ENCODE measurements around the gene TNIK. TPM values are rescaled to one million over a fixed set of nuclear protein-coding genes. Genes with fewer than 3 reads are reported as not detected.

Gene TNIK
- total and polyA plus RNA-seq, 10 of the 15 experiments (the other 5 are each of a cell fraction or from before 2014, with no cell fraction given) = 13.9 to 74.3 (median 48.2) TPM

DNA sequence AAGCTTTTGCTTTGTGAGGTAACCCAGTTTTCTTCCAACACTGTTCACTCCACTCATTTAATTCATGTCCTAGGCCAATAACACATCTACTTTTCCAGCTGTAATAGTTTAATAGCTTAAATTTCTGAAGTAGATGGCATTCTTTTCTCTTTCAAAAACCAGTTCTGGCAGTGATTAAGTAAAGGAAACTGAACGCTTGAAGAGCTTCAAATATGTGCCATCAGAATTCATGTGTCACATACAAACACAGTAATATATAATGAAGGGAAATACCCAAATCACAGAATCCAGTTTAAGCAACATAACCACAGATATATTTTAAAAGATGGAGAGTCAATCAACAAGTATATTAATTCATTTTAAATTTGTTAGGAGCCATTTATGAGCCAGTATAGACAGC is 91.0 kb downstream of the TNIK start:
- WGBS (ENCODE audit: insufficient coverage, insufficient replicate concordance, low lambda C conversion rate, missing lambda C conversion rate) = 100% methylated on average over 1 of the region's 1 CpG
- FAIRE-seq (no peak), DNase-seq (ENCODE audit: low read depth, low spot score) (no peak), ATAC-seq (no peak; the same call in 2 of the 3 replicates)
- RAD21 ChIA-PET (ENCODE audit: unreplicated experiment) = interaction anchor here (0.6 to 2.6 kb wide), 7 partner anchors 9 to 109 kb away, joined by 3 to 13 read pairs (median 3); no protein-coding TSS in a partner anchor
- Histone ChIP-seq H3K4me2 (ENCODE audit: control insufficient read depth, insufficient read depth) (no peak overlapping the region), H3K4me1 (ENCODE audit: control insufficient read depth, insufficient read depth, low read length) (peaks cover 25% of the 10 kb centered on the region; the same call in 1 of the 2 replicates), H2AFZ (ENCODE audit: control insufficient read depth, low read depth, low read length) (no peak overlapping the region), H3K27me3 (replicated peaks in 1 of 2; ENCODE audit: control insufficient read depth in 2 of 2, insufficient read depth in 2 of 2, low read length in 1 of 2) (no peaks in the 10 kb centered on the region), H3K27ac (ENCODE audit: control insufficient read depth, insufficient read depth) (peak overlapping the region; percentile 23; the same call in 1 of the 2 replicates), H3K79me2 (ENCODE audit: control insufficient read depth, insufficient read depth, low read length) (peaks cover 89% of the 10 kb centered on the region), H3K9ac (ENCODE audit: control insufficient read depth, insufficient read depth, low read length) (no peak overlapping the region), H4K20me1 (ENCODE audit: control insufficient read depth, insufficient read depth) (no peaks in the 10 kb centered on the region; the same call in 1 of the 2 replicates), H3K9me3 (replicated peaks; ENCODE audit: control insufficient read depth, insufficient read depth, low read length) (peaks cover 3% of the 10 kb centered on the region), H3K36me3 (ENCODE audit: control insufficient read depth in 2 of 2, insufficient read depth in 2 of 2, low read length in 1 of 2) (peaks cover 0 to 7% of the 10 kb centered on the region in 2 experiments; a peak in 2 of 4 replicates), H3K4me3 (no peak overlapping the region)
- TF ChIP-seq SMARCA5 (IDR thresholded peaks at IDR 0.05) (no peak), TCF12 (IDR thresholded peaks at IDR 0.05; ENCODE audit: low read depth, low read length) (no peak), IKZF1 (conservative IDR thresholded peaks at IDR 0.05) (no peak), CBFB (IDR thresholded peaks at IDR 0.05; ENCODE audit: low read depth) (no peak), HDAC6 (IDR thresholded peaks at IDR 0.05; ENCODE audit: unreplicated experiment) (no peak), CHD2 (IDR thresholded peaks at IDR 0.05; ENCODE audit: borderline replicate concordance, low read depth, low read length) (no peak), BMI1 (IDR thresholded peaks at IDR 0.05; ENCODE audit: borderline replicate concordance) (no peak), SMAD5 (IDR thresholded peaks at IDR 0.05; ENCODE audit: low read depth) (no peak), ATF7 (IDR thresholded peaks at IDR 0.05; ENCODE audit: low read depth) (no peak), POLR2AphosphoS2 (IDR thresholded peaks at IDR 0.05; ENCODE audit: low read depth, low read length) (no peak), NR2F1 (conservative IDR thresholded peaks at IDR 0.05) (no peak), ZNF274 (IDR thresholded peaks at IDR 0.05; ENCODE audit: insufficient read depth, insufficient read length) (no peak)
- TF ChIP-seq, protein P1, sequence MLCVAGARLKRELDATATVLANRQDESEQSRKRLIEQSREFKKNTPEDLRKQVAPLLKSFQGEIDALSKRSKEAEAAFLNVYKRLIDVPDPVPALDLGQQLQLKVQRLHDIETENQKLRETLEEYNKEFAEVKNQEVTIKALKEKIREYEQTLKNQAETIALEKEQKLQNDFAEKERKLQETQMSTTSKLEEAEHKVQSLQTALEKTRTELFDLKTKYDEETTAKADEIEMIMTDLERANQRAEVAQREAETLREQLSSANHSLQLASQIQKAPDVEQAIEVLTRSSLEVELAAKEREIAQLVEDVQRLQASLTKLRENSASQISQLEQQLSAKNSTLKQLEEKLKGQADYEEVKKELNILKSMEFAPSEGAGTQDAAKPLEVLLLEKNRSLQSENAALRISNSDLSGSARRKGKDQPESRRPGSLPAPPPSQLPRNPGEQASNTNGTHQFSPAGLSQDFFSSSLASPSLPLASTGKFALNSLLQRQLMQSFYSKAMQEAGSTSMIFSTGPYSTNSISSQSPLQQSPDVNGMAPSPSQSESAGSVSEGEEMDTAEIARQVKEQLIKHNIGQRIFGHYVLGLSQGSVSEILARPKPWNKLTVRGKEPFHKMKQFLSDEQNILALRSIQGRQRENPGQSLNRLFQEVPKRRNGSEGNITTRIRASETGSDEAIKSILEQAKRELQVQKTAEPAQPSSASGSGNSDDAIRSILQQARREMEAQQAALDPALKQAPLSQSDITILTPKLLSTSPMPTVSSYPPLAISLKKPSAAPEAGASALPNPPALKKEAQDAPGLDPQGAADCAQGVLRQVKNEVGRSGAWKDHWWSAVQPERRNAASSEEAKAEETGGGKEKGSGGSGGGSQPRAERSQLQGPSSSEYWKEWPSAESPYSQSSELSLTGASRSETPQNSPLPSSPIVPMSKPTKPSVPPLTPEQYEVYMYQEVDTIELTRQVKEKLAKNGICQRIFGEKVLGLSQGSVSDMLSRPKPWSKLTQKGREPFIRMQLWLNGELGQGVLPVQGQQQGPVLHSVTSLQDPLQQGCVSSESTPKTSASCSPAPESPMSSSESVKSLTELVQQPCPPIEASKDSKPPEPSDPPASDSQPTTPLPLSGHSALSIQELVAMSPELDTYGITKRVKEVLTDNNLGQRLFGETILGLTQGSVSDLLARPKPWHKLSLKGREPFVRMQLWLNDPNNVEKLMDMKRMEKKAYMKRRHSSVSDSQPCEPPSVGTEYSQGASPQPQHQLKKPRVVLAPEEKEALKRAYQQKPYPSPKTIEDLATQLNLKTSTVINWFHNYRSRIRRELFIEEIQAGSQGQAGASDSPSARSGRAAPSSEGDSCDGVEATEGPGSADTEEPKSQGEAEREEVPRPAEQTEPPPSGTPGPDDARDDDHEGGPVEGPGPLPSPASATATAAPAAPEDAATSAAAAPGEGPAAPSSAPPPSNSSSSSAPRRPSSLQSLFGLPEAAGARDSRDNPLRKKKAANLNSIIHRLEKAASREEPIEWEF (IDR thresholded peaks at IDR 0.05; ENCODE audit: insufficient replicate concordance, low read depth, low read length) = no peak
- TF ChIP-seq, protein P2, sequence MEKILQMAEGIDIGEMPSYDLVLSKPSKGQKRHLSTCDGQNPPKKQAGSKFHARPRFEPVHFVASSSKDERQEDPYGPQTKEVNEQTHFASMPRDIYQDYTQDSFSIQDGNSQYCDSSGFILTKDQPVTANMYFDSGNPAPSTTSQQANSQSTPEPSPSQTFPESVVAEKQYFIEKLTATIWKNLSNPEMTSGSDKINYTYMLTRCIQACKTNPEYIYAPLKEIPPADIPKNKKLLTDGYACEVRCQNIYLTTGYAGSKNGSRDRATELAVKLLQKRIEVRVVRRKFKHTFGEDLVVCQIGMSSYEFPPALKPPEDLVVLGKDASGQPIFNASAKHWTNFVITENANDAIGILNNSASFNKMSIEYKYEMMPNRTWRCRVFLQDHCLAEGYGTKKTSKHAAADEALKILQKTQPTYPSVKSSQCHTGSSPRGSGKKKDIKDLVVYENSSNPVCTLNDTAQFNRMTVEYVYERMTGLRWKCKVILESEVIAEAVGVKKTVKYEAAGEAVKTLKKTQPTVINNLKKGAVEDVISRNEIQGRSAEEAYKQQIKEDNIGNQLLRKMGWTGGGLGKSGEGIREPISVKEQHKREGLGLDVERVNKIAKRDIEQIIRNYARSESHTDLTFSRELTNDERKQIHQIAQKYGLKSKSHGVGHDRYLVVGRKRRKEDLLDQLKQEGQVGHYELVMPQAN (conservative IDR thresholded peaks at IDR 0.05) = no peak
- POLR2A ChIA-PET = interaction anchor here (0.6 to 1.8 kb wide), 7 partner anchors 8 to 1214 kb away, joined by 3 to 6 read pairs (median 5); no protein-coding TSS in a partner anchor
- BruUV-seq (replicated peaks) = no TSS peak
- CTCF ChIA-PET = interaction anchor here (0.9 to 2.6 kb wide), 5 partner anchors 9 to 92 kb away, joined by 3 to 15 read pairs (median 4); partner anchors contain the start of gene TNIK
- in situ Hi-C loops (cut with MboI) = no loop called here
- intact Hi-C loops (cut with micrococcal nuclease; ENCODE audit: unreplicated experiment) = no loop called here
- SMC1A ChIA-PET (ENCODE audit: uncharacterized antibody, unreplicated experiment) = interaction anchor here (0.8 to 6.5 kb wide), 19 partner anchors 7 to 180 kb away, joined by 3 to 56 read pairs (median 4); no protein-coding TSS in a partner anchor

All from GM12878 (cell line).